IMR-90 (cell line): Measurements from ENCODE around the gene PCYT2.

Source experiments
- CTCF ChIP-seq: conservative IDR thresholded peaks from 2 replicates; pipeline ENCODE4 v1.5.1; 2012; ENCODE audit warnings: mild to moderate bottlenecking, low read depth, low read length, improper control_type of control experiment
- RFX5 ChIP-seq: IDR thresholded peaks from 2 replicates; pipeline ENCODE4 v1.8.0; 2012; ENCODE audit warnings: low read depth, mild to moderate bottlenecking, low read length, moderate library complexity
- SMC3 ChIP-seq: fragments of 150-350 bp; IDR thresholded peaks from 2 replicates; pipeline ENCODE4 v1.6.1; 2016; ENCODE audit warnings: low read depth, mild to moderate bottlenecking, antibody characterized with exemption, low read length, moderate library complexity

- TF ChIP-seq CTCF (no peak), SMC3 (no peak), RFX5 (no peak)
Observed at GRCh38 chr17:81870131-81870980, 40.8 kb downstream of the PCYT2 start.
